NCI-H510A treated with DMSO at 0.1 percent for 48 hours (cell line): ENCODE data around the gene KATNB1.

Experiments
- DNase-seq: peaks from one replicate; lab custom pipeline; 2025; lab: John Stamatoyannopoulos, UW

Gene KATNB1

DNA sequence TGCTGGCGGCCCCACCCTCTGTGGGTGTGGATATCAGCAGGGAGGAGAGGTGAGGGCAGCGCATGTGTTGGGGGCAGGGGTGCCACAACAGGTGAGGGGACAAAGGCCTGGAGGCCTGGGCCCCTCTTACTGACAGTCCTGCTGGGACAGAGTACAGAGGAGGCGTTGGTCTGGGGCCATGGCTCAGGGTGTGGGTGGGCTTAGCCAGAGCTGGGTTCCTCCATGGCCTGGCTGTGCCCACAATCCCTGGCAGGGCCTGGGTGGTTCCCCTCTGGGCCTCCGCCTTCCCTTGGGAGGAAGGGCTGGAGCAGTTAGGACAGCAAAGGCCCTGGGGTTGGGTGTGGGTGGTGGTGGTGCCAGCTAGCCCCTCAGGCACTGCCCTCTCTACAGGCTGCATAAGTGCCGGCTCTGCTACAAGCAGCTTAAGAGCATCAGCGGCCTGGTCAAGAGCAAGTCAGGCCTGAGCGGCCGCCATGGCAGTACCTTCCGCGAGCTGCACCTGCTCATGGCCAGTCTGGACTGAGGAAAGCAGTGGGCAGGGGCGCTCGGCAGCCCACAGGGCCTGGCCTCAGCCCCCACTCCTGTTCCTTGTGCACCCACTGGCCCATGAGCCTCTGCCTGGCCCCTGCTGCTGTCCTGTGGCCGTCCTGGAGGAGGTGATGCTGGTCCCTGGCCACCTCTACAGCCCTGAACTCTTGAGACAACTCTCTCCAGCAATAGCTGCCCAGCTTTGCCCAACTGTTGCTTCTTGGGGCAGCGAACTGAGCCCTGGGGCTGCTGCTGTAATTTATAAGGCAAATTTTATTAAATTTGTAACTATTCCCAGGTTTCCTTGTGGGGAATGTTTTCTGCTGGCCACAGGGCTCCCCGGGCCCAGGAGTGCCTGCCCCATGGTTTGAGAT lies 21.1 kb downstream of the KATNB1 start:
- no peak for DNase-seq

DNA sequence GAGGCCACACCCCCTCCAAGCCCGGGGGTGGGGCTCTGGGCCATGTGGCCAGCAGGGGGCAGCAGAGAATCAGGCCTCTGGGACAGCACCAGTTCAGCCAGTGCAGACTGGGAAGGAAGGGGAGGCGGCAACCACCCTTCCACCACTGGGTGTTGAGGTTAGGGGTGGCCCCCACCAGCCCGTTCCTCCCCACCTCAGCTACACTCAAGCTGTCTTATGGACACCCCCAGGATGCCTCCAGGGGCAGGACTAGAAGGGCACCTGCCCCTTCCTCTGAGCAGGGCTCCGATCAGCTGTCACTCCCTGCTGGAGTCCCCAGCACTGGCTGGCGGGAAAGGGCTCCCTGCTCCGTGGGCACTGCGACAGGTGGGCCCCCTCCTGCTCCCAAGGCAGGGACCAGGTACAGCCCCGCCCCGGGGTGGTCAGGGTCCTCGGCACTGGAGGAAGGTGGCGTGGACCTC lies 21.8 kb downstream of the KATNB1 start:
- peak; percentile 69 for DNase-seq

DNA sequence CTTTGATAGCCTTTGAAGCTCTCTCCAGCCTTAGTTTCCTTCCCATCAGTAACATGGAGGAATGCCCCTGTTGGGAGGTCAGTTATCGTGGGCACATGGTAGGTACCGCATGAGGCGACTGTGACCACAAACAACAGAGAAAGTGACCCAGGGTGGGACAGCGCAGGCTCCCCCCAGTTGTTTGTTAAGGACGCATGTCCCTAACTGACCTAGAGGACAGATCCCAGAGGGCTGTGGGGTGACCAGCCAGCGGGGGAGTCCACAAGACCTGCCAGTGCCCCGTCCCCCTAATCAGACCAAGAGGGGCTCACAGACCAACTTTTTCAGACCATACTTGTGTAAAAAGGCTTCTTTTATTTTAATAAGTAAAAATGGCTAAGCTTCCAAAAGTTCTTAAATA lies 22.3 kb downstream of the KATNB1 start:
- DNase-seq: no peak

DNA sequence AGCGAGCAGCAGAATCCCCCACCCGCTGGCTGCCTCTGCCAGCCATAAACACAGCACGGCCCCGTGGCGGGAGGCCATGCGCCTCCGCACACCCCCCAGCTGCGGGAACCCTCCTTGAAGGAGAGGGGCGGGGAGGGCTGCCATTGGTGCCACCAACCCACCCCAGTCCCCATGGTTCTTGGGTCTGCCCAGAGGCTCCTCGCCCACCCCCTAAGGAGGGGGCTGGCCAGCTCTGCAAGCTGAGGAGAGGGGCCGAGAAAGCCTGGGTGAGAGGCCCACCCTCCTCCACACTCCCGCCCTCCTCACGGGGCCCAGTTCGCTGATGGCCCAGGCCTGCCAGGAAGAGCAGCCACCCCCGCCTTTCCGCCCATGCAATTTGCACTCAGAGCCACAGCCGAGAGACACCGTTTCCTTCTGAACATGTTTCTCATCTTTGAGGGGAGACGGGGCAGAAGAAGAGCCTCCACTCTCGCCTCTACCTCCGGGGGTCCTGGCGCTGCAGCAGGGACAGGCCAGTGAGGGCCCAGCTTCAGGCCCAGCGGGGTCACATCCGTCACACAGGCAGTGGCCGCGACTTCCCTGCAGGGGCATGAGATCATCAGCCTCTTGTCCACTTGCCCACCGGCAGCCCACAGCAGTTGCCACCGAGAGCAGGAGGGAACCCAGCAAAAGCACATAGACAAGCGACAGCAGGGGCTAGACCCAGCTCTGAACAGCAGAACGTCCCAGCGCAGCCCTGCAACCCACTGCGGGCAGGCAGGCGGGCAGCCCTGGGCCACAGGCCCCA lies 23.0 kb downstream of the KATNB1 start:
- DNase-seq: no peak

DNA sequence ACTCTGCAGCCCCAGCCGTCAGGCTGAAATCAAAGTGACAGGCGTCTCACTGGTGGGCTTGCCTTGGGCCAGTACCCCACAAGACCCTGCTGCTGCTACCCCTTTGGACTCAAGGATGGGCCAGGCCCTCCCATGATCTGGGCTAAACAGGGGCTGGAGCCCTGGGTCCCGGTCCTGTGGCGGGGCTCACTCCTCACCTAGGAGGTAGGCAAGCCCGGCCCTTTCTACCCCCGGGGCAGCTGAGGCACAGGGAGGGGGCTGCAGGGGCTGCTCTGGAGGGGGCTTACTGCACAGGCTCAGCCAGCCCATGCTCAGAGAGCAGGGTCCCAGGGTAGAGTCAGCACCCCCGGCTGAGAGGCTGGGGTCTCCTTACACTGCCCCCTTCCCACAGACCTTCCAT lies 23.6 kb downstream of the KATNB1 start:
- no peak for DNase-seq

DNA sequence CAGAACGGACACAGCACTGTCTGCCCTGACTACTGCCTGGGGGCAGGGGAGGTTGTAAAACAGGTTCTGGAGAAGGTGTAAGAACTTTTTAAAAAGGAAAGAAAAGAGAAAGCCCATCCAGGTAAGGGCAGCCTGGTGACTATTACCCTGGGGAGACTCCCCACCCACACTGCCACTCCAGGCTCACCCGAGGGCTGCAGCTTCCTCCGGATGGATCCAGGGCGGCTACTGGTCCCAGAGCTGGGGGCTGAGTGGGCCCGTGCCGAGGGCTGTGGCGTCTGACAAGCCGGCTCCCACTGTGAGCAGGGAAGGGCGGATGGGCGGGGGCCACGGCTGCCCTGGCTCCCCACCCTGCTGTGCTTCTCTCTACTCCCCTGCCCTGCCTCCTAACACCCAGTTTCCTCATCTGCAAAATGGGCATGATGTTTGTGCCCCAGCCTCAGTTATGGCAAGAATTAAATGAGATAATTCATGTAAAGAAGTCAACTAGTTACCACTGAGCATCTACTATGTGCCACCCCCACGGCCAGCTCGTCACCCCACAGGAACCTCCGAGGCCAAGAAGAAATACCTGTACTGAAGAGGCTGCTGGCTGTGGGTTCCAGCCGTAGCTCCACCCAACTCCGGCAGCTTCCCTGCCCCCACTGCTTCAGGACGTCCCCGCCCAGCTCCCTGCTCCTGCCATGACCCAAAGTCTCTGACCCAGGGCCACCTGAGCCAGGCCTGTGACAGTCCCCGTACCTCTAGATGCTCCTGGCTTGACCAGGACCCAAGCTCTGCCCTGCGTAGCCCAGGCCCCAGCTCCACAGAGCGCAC lies 24.2 kb downstream of the KATNB1 start:
- no peak for DNase-seq

DNA sequence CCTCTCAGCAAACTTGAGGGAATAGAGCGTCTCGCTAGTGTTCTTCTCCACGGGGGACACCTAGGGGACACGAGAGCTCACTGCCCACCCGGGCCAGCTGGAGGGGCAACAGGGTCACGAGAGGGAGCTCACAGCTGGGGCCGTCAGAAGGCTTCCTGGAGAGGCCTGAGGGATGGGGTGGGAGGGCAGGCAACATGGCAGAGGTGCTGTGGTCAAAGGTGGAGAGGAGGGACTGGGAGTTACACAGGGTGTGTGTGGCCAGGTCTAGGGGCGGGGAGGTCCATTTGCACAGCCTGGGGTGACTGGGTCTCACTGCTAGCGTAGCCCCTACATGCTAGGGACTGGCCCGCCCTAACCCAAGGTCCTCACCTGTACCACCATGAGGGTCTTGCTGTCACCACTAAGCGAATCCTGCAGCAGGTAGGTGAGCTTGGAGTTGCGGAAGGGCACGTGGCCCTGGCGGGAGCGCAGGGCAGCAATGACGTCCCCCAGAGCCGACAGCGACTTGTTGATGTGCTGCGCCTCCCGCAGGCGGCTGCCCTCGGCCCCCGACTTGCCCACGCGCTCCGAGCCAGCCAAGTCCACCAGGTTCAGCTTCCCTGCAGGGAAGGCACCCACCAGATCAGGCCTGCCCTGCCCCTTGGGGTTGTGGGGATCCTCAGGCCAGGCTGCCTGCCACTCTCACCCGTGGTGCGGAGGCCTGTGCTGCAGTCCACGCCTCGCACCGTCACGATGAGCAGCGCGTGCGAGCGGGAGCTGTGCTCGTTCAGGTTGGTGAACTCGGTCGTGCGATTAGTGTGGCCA lies 25.0 kb downstream of the KATNB1 start:
- no peak for DNase-seq

DNA sequence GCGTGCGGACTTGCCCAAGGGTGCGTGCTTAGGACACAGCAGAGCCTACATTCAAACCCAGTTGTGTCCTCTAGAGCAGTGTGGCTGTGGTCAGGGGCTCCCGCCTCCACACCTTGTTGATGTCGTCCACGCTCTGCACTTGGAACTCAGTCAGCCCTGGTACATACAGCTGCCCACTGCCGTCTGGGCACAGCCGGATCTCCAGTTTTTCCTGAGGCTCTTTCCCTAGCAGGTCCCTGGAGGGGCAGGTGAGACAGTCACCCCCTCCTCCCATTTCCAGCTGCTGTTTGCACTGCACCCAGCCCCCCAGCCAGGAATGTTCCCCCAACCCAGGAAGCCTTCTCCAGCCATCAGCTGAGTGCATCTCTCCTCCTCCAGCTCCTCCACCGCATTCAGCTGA lies 25.7 kb downstream of the KATNB1 start:
- no peak for DNase-seq

DNA sequence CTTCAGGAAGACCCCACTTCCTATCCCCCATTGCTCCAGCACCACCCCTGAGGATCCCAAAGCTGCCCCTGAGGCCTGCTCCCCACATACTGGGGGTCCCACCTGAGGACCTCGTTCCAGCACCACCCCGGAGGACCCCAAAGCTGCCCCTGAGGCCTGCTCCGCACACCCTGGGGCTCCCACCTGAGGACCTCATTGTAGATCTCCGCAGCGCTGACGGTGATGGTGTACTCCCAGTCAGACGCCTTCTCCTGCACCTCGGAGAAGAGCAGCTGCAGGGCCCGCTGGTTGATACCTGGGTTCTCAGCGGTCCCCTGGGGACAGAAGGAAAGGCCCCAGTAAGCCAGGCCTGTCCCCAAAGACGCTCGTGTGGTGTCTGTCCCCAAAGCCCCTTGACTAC lies 26.4 kb downstream of the KATNB1 start:
- DNase-seq: no peak

DNA sequence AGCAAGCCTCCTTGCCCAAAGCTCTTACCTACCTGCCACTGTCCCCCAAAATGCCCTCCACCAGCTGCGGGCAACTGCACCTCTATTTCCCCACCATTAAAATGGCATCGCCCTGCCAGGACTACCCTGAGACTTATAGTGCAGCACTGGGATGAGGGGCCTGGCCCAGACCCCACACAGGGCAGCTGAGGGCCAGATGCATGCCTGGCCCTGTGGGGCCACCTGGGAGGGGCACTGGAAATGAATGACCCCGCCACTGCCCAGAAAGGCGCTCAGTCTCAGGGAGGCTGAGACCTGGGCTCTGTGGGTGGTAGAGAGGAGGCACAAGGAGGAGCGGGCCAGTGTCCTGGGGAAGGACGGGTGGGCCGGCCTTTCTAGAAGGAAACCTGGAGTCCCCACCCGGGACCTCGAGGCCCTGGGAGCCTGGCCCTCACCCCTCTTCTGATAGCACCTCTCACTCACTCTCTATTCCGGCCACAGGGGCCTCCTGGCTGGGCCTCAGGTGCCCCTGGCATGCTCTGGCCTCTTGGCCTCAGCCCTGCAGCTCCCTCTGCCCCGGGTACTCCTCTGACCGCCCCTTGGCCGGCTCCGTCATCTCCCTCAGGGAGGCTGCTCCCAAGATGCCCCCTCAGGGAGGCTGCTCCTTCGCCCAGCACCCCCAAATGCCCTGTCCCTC lies 26.9 kb downstream of the KATNB1 start:
- no peak for DNase-seq

DNA sequence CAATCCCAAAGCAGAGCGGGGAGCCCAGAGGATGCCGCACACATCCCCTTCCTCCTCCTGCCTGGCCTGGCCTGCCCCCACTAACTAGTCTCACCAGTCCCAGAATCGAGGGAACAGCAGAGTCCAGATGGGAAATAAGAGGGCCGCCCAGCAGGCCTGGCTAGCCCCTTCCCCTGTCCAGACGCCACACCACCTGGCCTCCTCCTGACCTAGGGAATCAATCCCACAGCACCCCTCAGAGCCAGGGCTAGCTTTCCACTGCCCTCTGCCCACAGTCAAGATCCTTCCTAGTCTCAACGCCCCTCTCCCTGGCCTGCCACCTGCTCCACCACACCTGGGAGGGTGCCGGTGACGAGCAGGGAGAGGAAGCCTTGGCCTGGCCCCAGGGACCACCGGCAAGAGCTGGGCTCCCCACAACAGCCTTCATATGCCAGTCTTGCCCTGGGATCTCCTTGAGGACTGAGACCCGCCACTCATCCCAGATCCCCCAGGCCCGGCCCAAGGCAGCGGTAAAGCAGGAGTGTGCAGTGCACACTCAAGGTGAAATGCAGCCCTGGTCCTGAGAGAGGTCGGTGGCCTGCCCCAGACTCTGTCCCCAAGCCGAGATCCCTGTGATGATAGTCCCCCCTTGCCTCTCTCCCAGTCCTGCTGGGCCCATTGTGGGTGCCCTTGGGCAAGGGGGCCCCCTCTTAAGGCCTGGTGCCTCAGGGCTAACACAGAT lies 27.9 kb downstream of the KATNB1 start:
- no peak for DNase-seq

DNA sequence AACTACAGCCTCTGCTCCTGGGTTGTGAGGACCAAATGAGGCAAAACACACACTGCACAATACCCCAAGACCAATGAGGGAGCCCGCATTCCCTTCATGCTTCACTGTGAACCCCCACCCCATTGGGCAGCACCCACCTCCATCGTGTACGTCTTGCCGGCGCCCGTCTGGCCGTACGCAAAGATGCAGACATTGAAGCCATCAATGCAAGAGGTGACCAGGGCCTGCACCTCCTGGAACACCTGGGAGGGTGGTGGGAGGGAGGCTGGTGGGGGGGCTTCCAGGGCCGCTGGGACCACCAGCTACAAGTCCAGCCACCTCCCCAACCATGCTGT lies 28.4 kb downstream of the KATNB1 start:
- no peak for DNase-seq

DNA sequence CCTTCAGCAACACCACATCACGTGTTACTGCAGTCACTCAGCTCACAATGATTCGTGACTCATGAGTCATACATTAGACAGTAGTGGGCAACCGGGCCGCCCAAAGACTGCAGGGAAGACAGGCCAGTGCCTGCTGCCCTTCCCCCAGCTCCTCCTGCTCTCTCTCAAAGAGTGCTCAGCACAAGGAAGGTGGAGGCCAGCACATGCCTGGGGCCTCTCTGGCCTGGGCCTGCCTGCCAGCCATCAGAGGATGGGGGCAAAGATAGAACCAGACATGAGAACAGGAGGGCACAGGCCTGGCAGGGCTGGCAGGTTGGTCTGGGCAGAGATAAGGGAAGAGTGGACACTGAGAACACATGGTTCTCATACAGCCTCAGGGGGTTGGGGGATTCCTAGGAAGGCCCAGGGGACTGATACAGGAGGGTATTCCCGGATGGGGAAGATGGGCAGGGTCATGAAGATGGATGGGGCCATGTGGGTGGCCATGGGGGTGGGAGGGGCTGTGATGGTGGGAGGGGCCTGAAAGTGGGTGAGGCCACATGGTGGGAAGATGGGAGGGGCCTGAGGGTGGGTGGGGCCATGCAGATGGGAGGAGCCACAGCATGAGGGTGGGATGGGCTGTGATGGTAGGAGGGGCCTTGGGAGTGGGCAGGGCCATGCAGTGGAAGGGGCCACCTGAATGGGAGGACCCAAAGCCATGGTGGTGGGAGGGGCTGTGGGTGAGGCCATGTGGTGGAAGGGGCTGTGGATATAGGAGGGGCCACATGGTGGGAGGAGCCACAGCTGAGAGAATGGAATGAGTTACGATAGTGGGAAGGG lies 29.0 kb downstream of the KATNB1 start:
- no peak for DNase-seq

DNA sequence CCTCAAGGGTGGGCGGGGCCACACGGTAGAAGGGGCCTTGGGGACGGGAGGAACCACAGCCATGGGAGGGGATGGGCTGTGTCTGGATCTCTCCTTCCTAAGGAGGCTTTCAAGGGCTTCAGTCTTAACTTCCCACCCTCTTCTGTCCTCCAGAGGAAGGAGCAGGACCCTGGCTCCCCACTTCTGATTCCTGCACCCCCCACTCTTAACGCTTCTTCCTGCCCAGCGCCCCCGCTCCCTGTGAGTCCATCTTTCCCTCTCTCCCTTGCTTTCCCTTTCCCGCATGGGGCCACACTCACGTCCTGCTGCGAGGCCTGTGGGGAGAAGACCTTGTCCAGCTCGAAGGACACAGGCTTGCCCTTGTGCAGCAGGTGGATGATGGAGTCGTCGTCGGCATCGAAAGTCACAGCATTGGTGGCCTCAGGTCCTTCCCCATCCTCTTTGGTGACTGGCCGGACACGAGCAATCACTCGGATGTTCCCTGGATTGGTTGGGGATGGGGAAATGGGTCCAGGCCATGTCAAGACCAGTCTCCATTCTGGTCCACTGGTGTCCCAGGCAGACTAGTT lies 29.7 kb downstream of the KATNB1 start:
- DNase-seq: no peak

DNA sequence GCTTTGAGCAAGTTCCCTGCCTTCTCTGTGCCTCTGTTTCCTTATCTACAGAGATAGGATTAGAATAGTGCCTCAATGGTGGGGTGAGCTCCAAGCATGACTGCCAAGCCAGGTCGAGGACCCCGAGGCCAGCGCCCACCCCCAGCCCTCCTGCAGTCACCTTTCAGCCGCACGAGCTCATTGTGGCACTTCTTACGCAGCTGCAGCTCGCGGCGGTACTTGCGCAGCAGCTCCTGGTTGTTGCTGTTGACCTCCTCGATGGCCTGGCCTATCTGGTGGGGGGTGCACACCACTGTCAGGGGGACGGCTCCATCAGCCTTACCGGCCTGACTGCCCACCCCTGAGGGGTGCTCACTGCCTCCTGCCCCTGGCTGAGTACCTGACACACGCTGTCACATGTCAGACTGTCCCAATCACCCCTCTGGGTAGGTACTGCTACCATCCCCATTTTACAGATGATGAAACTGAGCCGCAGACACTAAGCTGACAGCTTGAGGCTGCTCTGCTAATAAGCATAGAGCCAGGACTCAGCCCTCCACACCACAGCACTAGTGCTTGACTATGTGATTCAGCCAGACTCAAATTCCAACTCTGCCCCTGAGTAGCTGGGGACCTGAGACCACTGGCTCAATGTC lies 31.3 kb downstream of the KATNB1 start:
- DNase-seq: no peak

DNA sequence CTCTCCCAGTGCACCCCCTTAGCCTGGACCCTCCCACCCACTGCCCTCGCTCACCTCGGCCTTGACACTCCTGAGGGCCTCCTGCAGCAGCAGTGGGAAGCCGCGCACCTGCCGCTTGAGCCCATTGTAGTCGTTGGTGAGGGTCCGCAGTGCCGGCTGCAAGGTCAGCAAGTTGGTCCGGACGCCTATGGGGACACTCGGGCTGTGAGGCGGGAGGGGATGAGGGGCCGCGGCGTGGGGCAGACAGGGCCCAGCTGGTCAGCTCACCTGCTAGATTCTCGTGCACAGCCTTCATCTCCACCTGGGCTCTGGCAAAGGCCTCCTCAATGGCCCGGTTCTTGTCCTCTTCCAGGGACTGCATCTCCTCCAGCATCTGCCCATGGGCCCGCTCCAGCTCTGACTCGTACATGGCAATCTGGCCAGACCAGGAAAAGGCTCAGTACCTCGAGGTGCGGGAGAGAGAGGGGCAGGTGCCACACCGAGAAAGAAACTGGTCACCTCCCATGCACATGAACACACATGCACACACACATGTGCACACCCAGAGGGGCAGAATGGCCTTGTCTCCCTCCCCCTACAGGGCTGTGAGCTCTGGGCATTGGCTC lies 34.1 kb downstream of the KATNB1 start:
- DNase-seq: no peak

DNA sequence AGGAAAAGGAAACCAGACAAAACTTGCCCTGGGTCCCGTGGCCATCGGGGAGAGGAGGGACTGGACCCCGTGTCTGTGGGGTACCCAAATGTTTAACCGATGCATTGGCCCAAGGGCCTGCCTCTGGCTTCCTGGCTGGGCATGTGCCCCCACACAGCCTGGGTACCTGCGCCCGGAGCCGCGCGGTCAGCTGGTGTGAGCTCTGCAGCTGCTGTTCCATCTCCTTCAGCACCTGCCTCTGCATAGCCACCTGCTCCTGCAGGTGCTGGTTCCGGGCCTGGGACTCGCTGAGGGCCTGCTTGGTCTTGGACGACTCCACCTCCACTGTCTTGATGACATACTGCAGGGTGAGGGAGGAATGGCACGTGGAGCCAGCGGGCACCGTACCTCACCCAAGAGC lies 34.8 kb downstream of the KATNB1 start:
- peak; percentile 81 for DNase-seq

DNA sequence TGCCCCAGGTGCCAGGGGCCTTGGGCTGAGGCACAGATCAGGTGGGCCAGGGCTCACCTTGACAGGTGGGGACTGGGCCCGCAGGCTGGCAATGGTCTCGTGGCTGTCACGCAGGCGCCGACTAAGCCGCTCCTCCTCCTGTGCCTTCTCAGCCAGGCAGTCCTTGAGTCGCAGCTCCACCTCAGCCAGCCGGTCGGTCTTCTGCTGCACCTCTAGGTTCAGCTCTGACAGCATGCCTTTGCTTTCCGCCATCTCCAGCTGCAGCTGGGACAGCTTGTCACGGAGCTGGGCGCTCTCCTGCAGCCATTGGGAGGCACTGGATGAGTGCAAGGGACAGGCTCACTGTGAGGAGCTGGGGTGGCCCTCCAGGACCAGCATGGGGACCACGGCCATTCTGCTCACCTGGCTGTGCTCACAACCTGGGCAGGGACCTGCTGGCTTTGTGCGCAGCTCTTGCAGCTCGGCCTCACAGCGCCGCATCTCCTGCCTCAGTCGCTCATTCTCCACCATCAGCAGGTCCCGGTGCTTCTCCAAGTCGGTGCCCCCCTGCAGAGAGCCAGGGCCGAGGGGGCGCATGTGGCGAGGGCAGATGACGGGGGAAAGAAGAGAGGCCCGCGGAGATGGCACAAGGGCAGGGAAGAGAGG lies 35.7 kb downstream of the KATNB1 start:
- no peak for DNase-seq
